GM12878 (cell line): Measurements from ENCODE around the gene UTS2. TPM values are rescaled to one million over a fixed set of nuclear protein-coding genes. Genes with fewer than 3 reads are reported as not detected.

ENCODE experiments used
- ATAC-seq: fragments of 200-7000 bp; cut with Tn5 transposase; 3 replicates; pipeline ENCODE4 v1.9.1; 2020; ENCODE audit warnings: mild to moderate bottlenecking, moderate library complexity
- BruUV-seq: library from RNA; stranded (reverse); fragments of 400-500 nt; replicated peaks from 2 replicates; lab custom pipeline; 2021; lab: Mats Ljungman, UMichigan
- CTCF ChIA-PET: fragments of 300-600 bp; sonication (Branson Sonifier 250); formaldehyde crosslinking; extraction: SDS; loops from one replicate; lab custom pipeline; 2021; ENCODE audit warnings: inconsistent platforms; lab: Yijun Ruan, JAX
- POLR2A ChIA-PET: fragments of 350-600 bp; formaldehyde crosslinking; extraction: SDS; loops from one replicate; lab custom pipeline; 2021; ENCODE audit warnings: inconsistent platforms; lab: Charles Lee
- RAD21 ChIA-PET: fragments of 300-600 bp; sonication (Branson Sonifier 250); formaldehyde crosslinking; loops from one replicate; lab custom pipeline; 2023; ENCODE audit warnings: antibody characterized with exemption; ENCODE audit not compliant: unreplicated experiment; lab: Charles Lee
- SMC1A ChIA-PET: fragments of 300-600 bp; sonication (Branson Sonifier 250); formaldehyde crosslinking; loops from one replicate; lab custom pipeline; 2023; ENCODE audit not compliant: unreplicated experiment, uncharacterized antibody; lab: Charles Lee
- DNase-seq: peaks from one replicate; pipeline ENCODE4 v3.0.0-alpha.2; 2011; ENCODE audit warnings: low read depth, low spot score
- FAIRE-seq: peaks from 3 replicates; lab custom pipeline; 2011; peaks lifted over from hg19 to GRCh38; lab: Jason Lieb, UNC
- H2AFZ ChIP-seq: 2 replicates; pipeline ENCODE4 v1.6.0; 2011; ENCODE audit warnings: low read depth, low read length, control low read depth; ENCODE audit not compliant: control insufficient read depth
- H3K27ac ChIP-seq: 2 replicates; pipeline ENCODE4 v1.5.1; 2011; ENCODE audit warnings: control low read depth; ENCODE audit not compliant: control insufficient read depth, insufficient read depth
- H3K27me3 ChIP-seq, 2 experiments: replicated peaks in 1 of 2; 2 replicates each; pipeline versions ENCODE4 v1.6.0 to v1.6.1; 2011; ENCODE audit warnings: low read length in 1 of 2; ENCODE audit not compliant: control insufficient read depth in 2 of 2, insufficient read depth in 2 of 2
- H3K36me3 ChIP-seq, 2 experiments: 2 replicates each; pipeline ENCODE4 v1.5.1; 2011; ENCODE audit warnings: low read length in 1 of 2; ENCODE audit not compliant: control insufficient read depth in 2 of 2, insufficient read depth in 2 of 2
- H3K4me1 ChIP-seq: 2 replicates; pipeline ENCODE4 v1.6.1; 2011; ENCODE audit warnings: mild to moderate bottlenecking, low read length, moderate library complexity, mixed read lengths; ENCODE audit not compliant: control insufficient read depth, insufficient read depth
- H3K4me2 ChIP-seq: 2 replicates; pipeline ENCODE4 v1.6.0; 2011; ENCODE audit warnings: control low read depth; ENCODE audit not compliant: control insufficient read depth, insufficient read depth
- H3K4me3 ChIP-seq: fragments of 200-600 bp; sonication (generic); 2 replicates; pipeline ENCODE4 v1.5.1; 2016
- H3K79me2 ChIP-seq: 2 replicates; pipeline ENCODE4 v1.6.0; 2011; ENCODE audit warnings: low read length; ENCODE audit not compliant: control insufficient read depth, insufficient read depth
- H3K9ac ChIP-seq: 2 replicates; pipeline ENCODE4 v1.8.0; 2011; ENCODE audit warnings: low read length, control low read depth, mixed read lengths; ENCODE audit not compliant: control insufficient read depth, insufficient read depth
- H3K9me3 ChIP-seq: replicated peaks from 3 replicates; pipeline ENCODE4 v1.5.1; 2011; ENCODE audit warnings: mild to moderate bottlenecking, low read length; ENCODE audit not compliant: control insufficient read depth, insufficient read depth
- H4K20me1 ChIP-seq: 2 replicates; pipeline ENCODE4 v1.6.0; 2011; ENCODE audit not compliant: control insufficient read depth, insufficient read depth
- ATF7 ChIP-seq: fragments of 450-650 bp; IDR thresholded peaks from 2 replicates; pipeline ENCODE4 v1.6.1; 2016; ENCODE audit warnings: low read depth, mild to moderate bottlenecking
- BACH1 ChIP-seq: fragments of 450-650 bp; IDR thresholded peaks from 2 replicates; pipeline ENCODE4 v1.6.1; 2017; ENCODE audit warnings: mild to moderate bottlenecking, borderline replicate concordance
- BMI1 ChIP-seq: fragments of 450-650 bp; IDR thresholded peaks from 2 replicates; pipeline ENCODE4 v1.6.1; 2016; ENCODE audit warnings: mild to moderate bottlenecking, moderate library complexity, borderline replicate concordance
- DPF2 ChIP-seq: fragments of 450-650 bp; IDR thresholded peaks from 2 replicates; pipeline ENCODE4 v1.6.1; 2017; ENCODE audit warnings: mild to moderate bottlenecking
- MYC ChIP-seq: IDR thresholded peaks from 2 replicates; pipeline ENCODE4 v1.6.1; 2011; ENCODE audit warnings: mild to moderate bottlenecking, low read length, moderate library complexity, inconsistent platforms; ENCODE audit not compliant: insufficient read depth, insufficient replicate concordance, insufficient read length, severe bottlenecking
- NR2F1 ChIP-seq: fragments of 450-650 bp; conservative IDR thresholded peaks from 2 replicates; pipeline ENCODE4 v1.6.1; 2017; ENCODE audit warnings: mild to moderate bottlenecking
- POLR2AphosphoS5 ChIP-seq: IDR thresholded peaks from 2 replicates; pipeline ENCODE4 v1.6.1; 2011; ENCODE audit warnings: mild to moderate bottlenecking, low read length, inconsistent platforms
- PRDM15 ChIP-seq: fragments of 450-650 bp; formaldehyde crosslinking; IDR thresholded peaks from 2 replicates; pipeline ENCODE4 v1.4.0; 2020; ENCODE audit warnings: mild to moderate bottlenecking, moderate library complexity
- RELB ChIP-seq: fragments of 450-650 bp; IDR thresholded peaks from 2 replicates; pipeline ENCODE4 v1.6.1; 2017; ENCODE audit warnings: low read depth, mild to moderate bottlenecking, moderate library complexity
- RUNX3 ChIP-seq: IDR thresholded peaks from 2 replicates; pipeline ENCODE4 v1.6.1; 2012; ENCODE audit warnings: low read length, inconsistent platforms
- SRF ChIP-seq, 2 experiments: IDR thresholded peaks; 2 replicates each; pipeline ENCODE4 v1.6.1; 2011; ENCODE audit warnings: low read depth in 2 of 2, low read length in 2 of 2, mild to moderate bottlenecking in 1 of 2, moderate library complexity in 1 of 2
- ZNF207 ChIP-seq: fragments of 450-650 bp; IDR thresholded peaks from 2 replicates; pipeline ENCODE4 v1.6.1; 2014; ENCODE audit warnings: antibody characterized with exemption, mild to moderate bottlenecking, borderline replicate concordance
- ZNF217 ChIP-seq: fragments of 450-650 bp; IDR thresholded peaks from 2 replicates; pipeline ENCODE4 v1.6.1; 2017; ENCODE audit warnings: antibody characterized with exemption, mild to moderate bottlenecking
- WGBS: methylation state at CpG from one replicate; pipeline ENCODE4 v1.1.6; 2016; ENCODE audit warnings: low lambda C conversion rate; ENCODE audit not compliant: insufficient replicate concordance, insufficient coverage; ENCODE audit errors: missing lambda C conversion rate; 5-methylcytosine and 5-hydroxymethylcytosine counted together
- in situ Hi-C: fragments of 300-500 bp; cut with MboI; formaldehyde crosslinking; loops from 9 replicates; pipeline ENCODE4 v1.14.3; 2018; ENCODE audit warnings: mixed read lengths
- intact Hi-C: fragments of 100-400 bp; cut with micrococcal nuclease; formaldehyde crosslinking; loops from one replicate; pipeline ENCODE4 v1.14.2; 2022; ENCODE audit not compliant: unreplicated experiment
- polyA plus RNA-seq, 11 experiments: library from polyadenylated mRNA; depleted of rRNA in 4 of 11; unstranded in 6 of 11; stranded (reverse) in 5 of 11; fragments of >200 nt; fragmentation: Nextera tagmentation in 4 of 11; fragmentation: Illumina TruSeq in 1 of 11; extraction: Ambion mirVana in 4 of 11; extraction: Trizol in 1 of 11; gene quantifications; 1 replicate in 1 of 11; 2 replicates in 10 of 11; pipeline versions ENCODE4 v1.2.1 to v1.2.3, GENCODE V29; 2011 to 2016; ENCODE audit warnings: inconsistent platforms in 2 of 11, missing spikeins in 2 of 11, low read depth in 1 of 11
- total RNA-seq, 4 experiments: library from RNA; depleted of rRNA in 3 of 4; stranded (reverse); fragments of >200 nt in 3 of 4; fragmentation: Illumina TruSeq in 1 of 4; extraction: Trizol in 1 of 4; gene quantifications; 2 replicates each; pipeline versions ENCODE4 v1.2.1 to v1.2.3, GENCODE V29; 2013 to 2021
- TF ChIP-seq, protein P1 (sequence below): fragments of 450-650 bp; IDR thresholded peaks from 2 replicates; pipeline ENCODE4 v1.6.1; 2016; ENCODE audit warnings: mild to moderate bottlenecking
- TF ChIP-seq, protein P2 (sequence below): IDR thresholded peaks from 2 replicates; pipeline ENCODE4 v1.6.1; 2012; ENCODE audit warnings: mild to moderate bottlenecking, low read depth, low read length

Gene UTS2
- total and polyA plus RNA-seq, 10 of the 15 experiments (the other 5 are each of a cell fraction or from before 2014, with no cell fraction given): not detected

GRCh38 chr1:7896994-7897393, 44.1 kb upstream of the UTS2 start:
- no peak for DNase-seq
- Histone ChIP-seq H2AFZ (no peak overlapping the region), H3K9me3 (no peaks in the 10 kb centered on the region), H3K27ac (no peak overlapping the region), H3K36me3 (no peaks in the 10 kb centered on the region), H3K27me3 (no peaks in the 10 kb centered on the region; a peak in 1 of 4 replicates), H3K4me1 (no peaks in the 10 kb centered on the region), H3K4me3 (no peak overlapping the region), H3K9ac (no peak overlapping the region), H4K20me1 (no peaks in the 10 kb centered on the region), H3K79me2 (no peaks in the 10 kb centered on the region), H3K4me2 (no peak overlapping the region)
- intact Hi-C loops: no loop called here
- TF ChIP-seq, protein P1, sequence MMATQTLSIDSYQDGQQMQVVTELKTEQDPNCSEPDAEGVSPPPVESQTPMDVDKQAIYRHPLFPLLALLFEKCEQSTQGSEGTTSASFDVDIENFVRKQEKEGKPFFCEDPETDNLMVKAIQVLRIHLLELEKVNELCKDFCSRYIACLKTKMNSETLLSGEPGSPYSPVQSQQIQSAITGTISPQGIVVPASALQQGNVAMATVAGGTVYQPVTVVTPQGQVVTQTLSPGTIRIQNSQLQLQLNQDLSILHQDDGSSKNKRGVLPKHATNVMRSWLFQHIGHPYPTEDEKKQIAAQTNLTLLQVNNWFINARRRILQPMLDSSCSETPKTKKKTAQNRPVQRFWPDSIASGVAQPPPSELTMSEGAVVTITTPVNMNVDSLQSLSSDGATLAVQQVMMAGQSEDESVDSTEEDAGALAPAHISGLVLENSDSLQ: no peak
- TF ChIP-seq, protein P2, sequence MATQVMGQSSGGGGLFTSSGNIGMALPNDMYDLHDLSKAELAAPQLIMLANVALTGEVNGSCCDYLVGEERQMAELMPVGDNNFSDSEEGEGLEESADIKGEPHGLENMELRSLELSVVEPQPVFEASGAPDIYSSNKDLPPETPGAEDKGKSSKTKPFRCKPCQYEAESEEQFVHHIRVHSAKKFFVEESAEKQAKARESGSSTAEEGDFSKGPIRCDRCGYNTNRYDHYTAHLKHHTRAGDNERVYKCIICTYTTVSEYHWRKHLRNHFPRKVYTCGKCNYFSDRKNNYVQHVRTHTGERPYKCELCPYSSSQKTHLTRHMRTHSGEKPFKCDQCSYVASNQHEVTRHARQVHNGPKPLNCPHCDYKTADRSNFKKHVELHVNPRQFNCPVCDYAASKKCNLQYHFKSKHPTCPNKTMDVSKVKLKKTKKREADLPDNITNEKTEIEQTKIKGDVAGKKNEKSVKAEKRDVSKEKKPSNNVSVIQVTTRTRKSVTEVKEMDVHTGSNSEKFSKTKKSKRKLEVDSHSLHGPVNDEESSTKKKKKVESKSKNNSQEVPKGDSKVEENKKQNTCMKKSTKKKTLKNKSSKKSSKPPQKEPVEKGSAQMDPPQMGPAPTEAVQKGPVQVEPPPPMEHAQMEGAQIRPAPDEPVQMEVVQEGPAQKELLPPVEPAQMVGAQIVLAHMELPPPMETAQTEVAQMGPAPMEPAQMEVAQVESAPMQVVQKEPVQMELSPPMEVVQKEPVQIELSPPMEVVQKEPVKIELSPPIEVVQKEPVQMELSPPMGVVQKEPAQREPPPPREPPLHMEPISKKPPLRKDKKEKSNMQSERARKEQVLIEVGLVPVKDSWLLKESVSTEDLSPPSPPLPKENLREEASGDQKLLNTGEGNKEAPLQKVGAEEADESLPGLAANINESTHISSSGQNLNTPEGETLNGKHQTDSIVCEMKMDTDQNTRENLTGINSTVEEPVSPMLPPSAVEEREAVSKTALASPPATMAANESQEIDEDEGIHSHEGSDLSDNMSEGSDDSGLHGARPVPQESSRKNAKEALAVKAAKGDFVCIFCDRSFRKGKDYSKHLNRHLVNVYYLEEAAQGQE: no peak
- TF ChIP-seq ATF7: no peak
- no peak for TF ChIP-seq ZNF217
- no peak for TF ChIP-seq PRDM15
- TF ChIP-seq MYC: no peak
- TF ChIP-seq SRF (IDR thresholded peaks at IDR 0.05; ENCODE audit: low read depth in 2 of 2, low read length in 2 of 2): no peak
- TF ChIP-seq DPF2: no peak
- no peak for TF ChIP-seq RUNX3
- TF ChIP-seq ZNF207: no peak
- no peak for TF ChIP-seq POLR2AphosphoS5
- TF ChIP-seq RELB: no peak
- no peak for TF ChIP-seq BACH1
- no peak for TF ChIP-seq BMI1
- TF ChIP-seq NR2F1: no peak
- ChIA-PET POLR2A (no interaction called here), CTCF (interaction anchor here (0.6 to 1.2 kb wide), 3 partner anchors 118 to 1595 kb away, joined by 3 to 4 read pairs (median 3); no protein-coding TSS in a partner anchor), RAD21 (no interaction called here), SMC1A (no interaction called here)
- no peak for FAIRE-seq
- WGBS: 0% methylated on average over 1 of the region's 1 CpG
- in situ Hi-C loops: no loop called here
- BruUV-seq: no TSS peak
- no peak for ATAC-seq
